Liver (tissue), 3 donors: ENCODE data around the gene FBXW5.

Experiments used
- FOXA1 ChIP-seq: IDR thresholded peaks from 2 replicates; pipeline ENCODE4 v1.6.1; 2016; ENCODE audit warnings: antibody characterized with exemption
- GABPA ChIP-seq, 2 donors: IDR thresholded peaks in 1 of 2; conservative IDR thresholded peaks in 1 of 2; 2 replicates each; pipeline ENCODE4 v1.6.1; 2016; ENCODE audit warnings: antibody characterized with exemption in 2 of 2, mild to moderate bottlenecking in 1 of 2, moderate library complexity in 1 of 2
- JUND ChIP-seq, 2 donors: IDR thresholded peaks; 2 replicates each; pipeline ENCODE4 v1.6.1; 2016; ENCODE audit warnings: antibody characterized with exemption in 2 of 2
- NR2F2 ChIP-seq: IDR thresholded peaks from 2 replicates; pipeline ENCODE4 v1.6.1; 2016; ENCODE audit warnings: antibody characterized with exemption
- YY1 ChIP-seq: IDR thresholded peaks from 2 replicates; pipeline ENCODE4 v1.6.1; 2016; ENCODE audit warnings: antibody characterized with exemption, mild to moderate bottlenecking
- TF ChIP-seq, protein P1 (sequence below): fragments of 150-350 bp; IDR thresholded peaks from 2 replicates; pipeline ENCODE4 v1.5.1; 2017; ENCODE audit warnings: improper control_type of control experiment, low read depth, low read length; ENCODE audit not compliant: missing input control
- TF ChIP-seq, protein P2 (sequence below): IDR thresholded peaks from 2 replicates; pipeline ENCODE4 v1.6.1; 2016; ENCODE audit warnings: antibody characterized with exemption
- TF ChIP-seq, protein P3 (sequence below): IDR thresholded peaks from 2 replicates; pipeline ENCODE4 v1.6.1; 2016; ENCODE audit warnings: antibody characterized with exemption
- donor health status: healthy.
- donor health status: healthy.

DNA sequence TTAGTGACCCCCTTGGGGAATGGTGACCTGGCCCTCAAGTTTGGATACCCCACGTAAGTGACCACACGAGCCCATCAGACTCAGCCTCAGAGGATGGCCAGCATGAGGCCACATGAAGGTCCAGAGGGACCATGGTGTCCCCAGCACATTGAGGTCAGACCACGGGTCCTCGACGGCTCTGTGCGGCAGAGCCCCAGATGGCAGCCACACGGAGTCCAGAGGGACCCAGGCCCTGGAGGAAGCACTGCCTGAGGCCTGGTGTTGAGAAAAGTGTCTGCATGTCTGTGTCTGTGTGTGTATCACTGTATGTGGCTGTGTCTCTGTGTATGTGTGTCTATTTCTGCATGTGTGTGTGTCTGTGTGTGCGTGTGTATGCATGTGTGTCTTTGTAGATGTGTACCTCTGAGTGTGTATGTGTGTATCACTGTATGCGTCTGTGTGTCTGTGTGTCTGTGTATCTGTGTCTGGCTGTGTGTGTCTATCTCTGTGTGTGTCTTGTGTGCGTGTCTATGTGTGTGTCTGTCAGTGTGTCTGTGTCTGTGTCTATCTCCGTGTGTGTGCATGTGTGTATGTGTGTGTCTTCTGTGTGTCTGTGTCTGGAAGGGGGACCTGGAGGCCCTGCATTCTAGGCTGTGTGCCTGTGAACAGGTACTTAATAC is 39.2 kb upstream of the FBXW5 start:
- TF ChIP-seq JUND (IDR thresholded peaks at IDR 0.05) (no peak), NR2F2 (no peak), YY1 (no peak), FOXA1 (no peak), GABPA (IDR thresholded peaks at IDR 0.05 in 1 of 2, conservative IDR thresholded peaks at IDR 0.05 in 1 of 2) (no peak)
- TF ChIP-seq, protein P1, sequence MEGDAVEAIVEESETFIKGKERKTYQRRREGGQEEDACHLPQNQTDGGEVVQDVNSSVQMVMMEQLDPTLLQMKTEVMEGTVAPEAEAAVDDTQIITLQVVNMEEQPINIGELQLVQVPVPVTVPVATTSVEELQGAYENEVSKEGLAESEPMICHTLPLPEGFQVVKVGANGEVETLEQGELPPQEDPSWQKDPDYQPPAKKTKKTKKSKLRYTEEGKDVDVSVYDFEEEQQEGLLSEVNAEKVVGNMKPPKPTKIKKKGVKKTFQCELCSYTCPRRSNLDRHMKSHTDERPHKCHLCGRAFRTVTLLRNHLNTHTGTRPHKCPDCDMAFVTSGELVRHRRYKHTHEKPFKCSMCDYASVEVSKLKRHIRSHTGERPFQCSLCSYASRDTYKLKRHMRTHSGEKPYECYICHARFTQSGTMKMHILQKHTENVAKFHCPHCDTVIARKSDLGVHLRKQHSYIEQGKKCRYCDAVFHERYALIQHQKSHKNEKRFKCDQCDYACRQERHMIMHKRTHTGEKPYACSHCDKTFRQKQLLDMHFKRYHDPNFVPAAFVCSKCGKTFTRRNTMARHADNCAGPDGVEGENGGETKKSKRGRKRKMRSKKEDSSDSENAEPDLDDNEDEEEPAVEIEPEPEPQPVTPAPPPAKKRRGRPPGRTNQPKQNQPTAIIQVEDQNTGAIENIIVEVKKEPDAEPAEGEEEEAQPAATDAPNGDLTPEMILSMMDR, result no peak
- TF ChIP-seq, protein P2, sequence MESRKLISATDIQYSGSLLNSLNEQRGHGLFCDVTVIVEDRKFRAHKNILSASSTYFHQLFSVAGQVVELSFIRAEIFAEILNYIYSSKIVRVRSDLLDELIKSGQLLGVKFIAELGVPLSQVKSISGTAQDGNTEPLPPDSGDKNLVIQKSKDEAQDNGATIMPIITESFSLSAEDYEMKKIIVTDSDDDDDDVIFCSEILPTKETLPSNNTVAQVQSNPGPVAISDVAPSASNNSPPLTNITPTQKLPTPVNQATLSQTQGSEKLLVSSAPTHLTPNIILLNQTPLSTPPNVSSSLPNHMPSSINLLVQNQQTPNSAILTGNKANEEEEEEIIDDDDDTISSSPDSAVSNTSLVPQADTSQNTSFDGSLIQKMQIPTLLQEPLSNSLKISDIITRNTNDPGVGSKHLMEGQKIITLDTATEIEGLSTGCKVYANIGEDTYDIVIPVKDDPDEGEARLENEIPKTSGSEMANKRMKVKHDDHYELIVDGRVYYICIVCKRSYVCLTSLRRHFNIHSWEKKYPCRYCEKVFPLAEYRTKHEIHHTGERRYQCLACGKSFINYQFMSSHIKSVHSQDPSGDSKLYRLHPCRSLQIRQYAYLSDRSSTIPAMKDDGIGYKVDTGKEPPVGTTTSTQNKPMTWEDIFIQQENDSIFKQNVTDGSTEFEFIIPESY, result no peak
- TF ChIP-seq, protein P3, sequence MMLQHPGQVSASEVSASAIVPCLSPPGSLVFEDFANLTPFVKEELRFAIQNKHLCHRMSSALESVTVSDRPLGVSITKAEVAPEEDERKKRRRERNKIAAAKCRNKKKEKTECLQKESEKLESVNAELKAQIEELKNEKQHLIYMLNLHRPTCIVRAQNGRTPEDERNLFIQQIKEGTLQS, result no peak
